NB4 (cell line): Measurements from ENCODE around the gene SH2D4B.

Source experiments
- CTCF ChIP-seq: IDR thresholded peaks from one replicate; pipeline ENCODE4 v1.5.1; 2012; ENCODE audit warnings: low read depth, low read length
- POLR2A ChIP-seq: IDR thresholded peaks from 2 replicates; pipeline ENCODE4 v1.6.1; 2011; ENCODE audit warnings: mild to moderate bottlenecking; ENCODE audit not compliant: insufficient read length; ENCODE audit errors: extremely low read depth

GRCh38 chr10:80619036-80619435, 81.3 kb downstream of the SH2D4B start:
- no peak for TF ChIP-seq CTCF
- no peak for TF ChIP-seq POLR2A
